ENCODE measurements around the gene PNKP.
A peak's percentile ranks its signal among the peaks of the same experiment; 100 is the strongest.

PNKP gene

GRCh38 chr19:49859682-49860335 lies 7.6 kb downstream of the PNKP start:
- no peak for DNase-seq (ENCODE audit: low spot score)

- no peak for DNase-seq (ENCODE audit: low spot score)
These were observed 9.0 kb downstream of the PNKP start for GRCh38 chr19:49858088-49858985.

- DNase-seq (ENCODE audit: low spot score): no peak
These were observed 9.6 kb downstream of the PNKP start for GRCh38 chr19:49857838-49858087.

- DNase-seq (ENCODE audit: low spot score): no peak
These were observed 10.1 kb downstream of the PNKP start for GRCh38 chr19:49857061-49857837.

- no peak for DNase-seq (ENCODE audit: low spot score)
These were observed 10.8 kb downstream of the PNKP start for GRCh38 chr19:49856574-49857021.

- DNase-seq (ENCODE audit: low spot score): no peak
These were observed 11.5 kb downstream of the PNKP start for GRCh38 chr19:49855676-49856573.

GRCh38 chr19:49855277-49855675 lies 12.1 kb downstream of the PNKP start:
- DNase-seq (ENCODE audit: low spot score): no peak

GRCh38 chr19:49854378-49855263 lies 12.8 kb downstream of the PNKP start:
- DNase-seq (ENCODE audit: low spot score): no peak

GRCh38 chr19:49853852-49854377 lies 13.5 kb downstream of the PNKP start:
- no peak for DNase-seq (ENCODE audit: low spot score)

- DNase-seq (ENCODE audit: low spot score): no peak
These were observed 14.7 kb downstream of the PNKP start for GRCh38 chr19:49852631-49853126.

GRCh38 chr19:49851456-49852259 lies 15.7 kb downstream of the PNKP start:
- DNase-seq (ENCODE audit: low spot score): no peak

GRCh38 chr19:49850487-49851342 lies 16.7 kb downstream of the PNKP start, which contains the start of gene PTOV1:
Gene PTOV1 (plus strand): TSS chr19:49851159.
- DNase-seq (ENCODE audit: low spot score): peak; percentile 91

- no peak for DNase-seq (ENCODE audit: low spot score)
These were observed 17.2 kb downstream of the PNKP start for GRCh38 chr19:49850221-49850486.

- no peak for DNase-seq (ENCODE audit: low spot score)
These were observed 17.7 kb downstream of the PNKP start for GRCh38 chr19:49849433-49850220.

GRCh38 chr19:49848938-49849337 lies 18.4 kb downstream of the PNKP start:
- no peak for DNase-seq (ENCODE audit: low spot score)

GRCh38 chr19:49847731-49848696 lies 19.4 kb downstream of the PNKP start:
- peak; percentile 75 for DNase-seq (ENCODE audit: low spot score)

GRCh38 chr19:49846408-49846807 lies 21.0 kb downstream of the PNKP start:
- DNase-seq (ENCODE audit: low spot score): no peak
